CD4-positive, alpha-beta T cell (primary cell): ENCODE measurements around the gene RUNX2. TPM values are rescaled to one million over a fixed set of nuclear protein-coding genes. Genes with fewer than 3 reads are reported as not detected.

Experiments
- ATAC-seq: fragments of 200-7000 bp; cut with Tn5 transposase; one replicate; pipeline ENCODE4 v1.10.0; 2022; ENCODE audit warnings: mild to moderate bottlenecking; ENCODE audit not compliant: poor library complexity
- CTCF ChIA-PET: fragments of 350-600 bp; sonication (Branson Sonifier 250); formaldehyde crosslinking; loops from one replicate; lab custom pipeline; 2021; ENCODE audit warnings: antibody characterized with exemption, inconsistent platforms; lab: Charles Lee
- POLR2A ChIA-PET: fragments of 350-600 bp; sonication (Branson Sonifier 250); formaldehyde crosslinking; loops from one replicate; lab custom pipeline; 2021; ENCODE audit warnings: antibody characterized with exemption, inconsistent platforms; lab: Charles Lee
- DNase-seq, 14 experiments: peaks; one replicate each; pipeline ENCODE4 v3.0.0-alpha.2; 2013 to 2020; ENCODE audit warnings: mixed read lengths in 2 of 14
- H3K27ac ChIP-seq, 2 donors: one replicate each; pipeline versions ENCODE4 v1.5.1 to v1.7.0; 2013; ENCODE audit warnings: low read length in 2 of 2, low read depth in 1 of 2, mild to moderate bottlenecking in 1 of 2
- H3K27me3 ChIP-seq, 2 experiments: 1 replicate in 1 of 2; 2 replicates in 1 of 2; pipeline versions ENCODE4 v1.6.1 to v1.7.0; 2013; ENCODE audit warnings: low read length in 2 of 2, control low read depth in 1 of 2, mild to moderate bottlenecking in 1 of 2, moderate library complexity in 1 of 2; ENCODE audit not compliant: insufficient read depth in 2 of 2, control insufficient read depth in 1 of 2
- H3K36me3 ChIP-seq: one replicate; pipeline ENCODE4 v1.6.1; 2013; ENCODE audit warnings: low read length, control low read depth; ENCODE audit not compliant: insufficient read depth
- H3K4me1 ChIP-seq: one replicate; pipeline ENCODE4 v1.6.1; 2013; ENCODE audit warnings: low read length, control low read depth; ENCODE audit not compliant: insufficient read depth
- H3K4me3 ChIP-seq: one replicate; pipeline ENCODE4 v1.5.1; 2013; ENCODE audit warnings: mild to moderate bottlenecking, low read length, moderate library complexity
- H3K9me3 ChIP-seq, 2 experiments: 1 replicate in 1 of 2; 2 replicates in 1 of 2; pipeline versions ENCODE4 v1.6.1 to v1.7.0; 2013; ENCODE audit warnings: low read length in 2 of 2, mild to moderate bottlenecking in 2 of 2, control low read depth in 1 of 2, moderate library complexity in 1 of 2; ENCODE audit not compliant: control insufficient read depth in 1 of 2, insufficient read depth in 1 of 2
- H3K27ac Mint-ChIP-seq: one replicate; pipeline ENCODE4 v1.8.0; 2020; ENCODE audit warnings: mixed read lengths
- H3K27me3 Mint-ChIP-seq: one replicate; pipeline ENCODE4 v1.8.0; 2021; ENCODE audit warnings: mixed read lengths
- H3K36me3 Mint-ChIP-seq: one replicate; pipeline ENCODE4 v1.8.0; 2021; ENCODE audit warnings: low read depth, mixed read lengths
- H3K4me1 Mint-ChIP-seq: one replicate; pipeline ENCODE4 v1.8.0; 2021; ENCODE audit warnings: low read depth, mixed read lengths
- H3K4me3 Mint-ChIP-seq: one replicate; pipeline ENCODE4 v1.8.0; 2020; ENCODE audit warnings: mild to moderate bottlenecking, mixed read lengths
- H3K9me3 Mint-ChIP-seq: one replicate; pipeline ENCODE4 v1.8.0; 2020; ENCODE audit warnings: mixed read lengths
- CTCF ChIP-seq: fragments of 200-600 bp; IDR thresholded peaks from one replicate; pipeline ENCODE4 v1.8.0; 2022; ENCODE audit warnings: antibody characterized with exemption, mild to moderate bottlenecking
- intact Hi-C, 2 experiments: fragments of 100-400 bp; cut with DNase I in 1 of 2; cut with micrococcal nuclease in 1 of 2; formaldehyde crosslinking; loops; one replicate each; pipeline versions ENCODE4 v1.15.1 to v1.9.0; 2023 to 2025; cut with DNase I, micrococcal nuclease
- total RNA-seq, 174 experiments: library from RNA in 2 of 174; stranded (reverse) in 2 of 174; gene quantifications; one replicate each; pipeline ENCODE4 v1.2.3 and lab custom pipeline; 2021 to 2026

RUNX2 gene
- total RNA-seq, 2 experiments from 2014 or later: 17.5 to 18.0 TPM

DNA sequence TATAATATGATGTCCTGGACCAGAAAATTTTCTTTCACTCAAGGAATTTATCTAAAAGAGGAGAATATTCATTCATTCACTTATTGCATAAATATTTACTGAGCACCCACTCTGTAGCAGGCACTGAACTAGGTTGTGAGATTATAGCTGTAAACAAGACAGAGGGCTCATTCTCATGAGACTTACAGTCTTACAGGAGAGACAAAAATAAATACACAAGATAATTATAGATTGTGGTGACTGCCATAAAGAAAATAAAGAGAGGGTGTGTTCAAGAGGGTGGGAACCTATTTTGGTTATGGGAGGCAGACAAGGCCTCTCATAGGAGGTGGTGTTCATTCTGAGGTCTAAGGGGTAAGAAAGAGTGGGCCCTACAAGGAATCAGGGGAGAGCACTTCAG is 159.5 kb downstream of the RUNX2 start:
- H3K4me3 ChIP-seq: no peak overlapping the region
- Mint-ChIP-seq H3K27me3 (no peaks in the 10 kb centered on the region), H3K4me3 (no peak overlapping the region), H3K9me3 (no peaks in the 10 kb centered on the region), H3K36me3 (no peaks in the 10 kb centered on the region), H3K27ac (peak overlapping the region; percentile 7), H3K4me1 (peaks cover 47% of the 10 kb centered on the region)
- no peak for TF ChIP-seq CTCF
- no peaks in the 10 kb centered on the region for H3K27me3 ChIP-seq
- H3K36me3 ChIP-seq: peaks cover 13% of the 10 kb centered on the region
- intact Hi-C loops: no loop called here
- ATAC-seq: no peak
- H3K27ac ChIP-seq: no peak overlapping the region
- no peak for DNase-seq
- POLR2A ChIA-PET: no interaction called here
- CTCF ChIA-PET: no interaction called here
- H3K9me3 ChIP-seq: no peaks in the 10 kb centered on the region
- H3K4me1 ChIP-seq: peaks cover 15% of the 10 kb centered on the region

DNA sequence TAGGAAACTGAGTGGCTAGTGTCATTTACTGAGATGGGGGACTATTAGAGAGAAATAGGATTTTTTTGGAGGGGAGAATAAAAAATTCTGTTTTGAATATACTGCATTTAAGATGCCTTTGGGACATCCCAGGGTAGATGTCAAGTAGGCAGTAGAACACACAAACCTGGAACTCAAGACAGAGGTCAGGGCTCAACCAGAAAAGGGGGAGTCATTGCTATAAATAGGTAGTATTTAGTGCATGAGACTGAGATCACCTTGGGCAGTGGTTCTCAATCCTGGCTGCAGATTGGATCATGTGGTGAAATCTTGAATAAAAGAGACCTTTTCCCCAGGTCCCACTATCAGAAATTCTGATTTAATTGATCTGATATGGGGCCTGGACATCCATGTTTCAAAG is 160.1 kb downstream of the RUNX2 start:
- ATAC-seq: no peak
- no peak overlapping the region for H3K27ac ChIP-seq
- no peaks in the 10 kb centered on the region for H3K9me3 ChIP-seq
- intact Hi-C loops: no loop called here
- no peak overlapping the region for H3K4me3 ChIP-seq
- ChIA-PET CTCF (no interaction called here), POLR2A (no interaction called here)
- no peaks in the 10 kb centered on the region for H3K36me3 Mint-ChIP-seq
- no peaks in the 10 kb centered on the region for H3K9me3 Mint-ChIP-seq
- H3K36me3 ChIP-seq: peaks cover 13% of the 10 kb centered on the region
- no peaks in the 10 kb centered on the region for H3K27me3 Mint-ChIP-seq
- peaks cover 47% of the 10 kb centered on the region for H3K4me1 Mint-ChIP-seq
- peak overlapping the region; percentile 12 for H3K4me3 Mint-ChIP-seq
- H3K27ac Mint-ChIP-seq: peak overlapping the region; percentile 7
- no peaks in the 10 kb centered on the region for H3K27me3 ChIP-seq
- H3K4me1 ChIP-seq: peaks cover 15% of the 10 kb centered on the region
- no peak for TF ChIP-seq CTCF
- no peak for DNase-seq

- Histone ChIP-seq H3K27ac (no peak overlapping the region), H3K27me3 (no peaks in the 10 kb centered on the region), H3K9me3 (no peaks in the 10 kb centered on the region), H3K36me3 (peaks cover 10% of the 10 kb centered on the region), H3K4me1 (peaks cover 16% of the 10 kb centered on the region), H3K4me3 (no peak overlapping the region)
- no peaks in the 10 kb centered on the region for H3K27me3 Mint-ChIP-seq
- ATAC-seq: peak; percentile 85
- H3K4me1 Mint-ChIP-seq: peaks cover 49% of the 10 kb centered on the region
- POLR2A ChIA-PET: no interaction called here
- H3K27ac Mint-ChIP-seq: peak overlapping the region; percentile 2
- intact Hi-C loops: no loop called here
- no peaks in the 10 kb centered on the region for H3K9me3 Mint-ChIP-seq
- CTCF ChIA-PET: no interaction called here
- peak overlapping the region; percentile 5 for H3K4me3 Mint-ChIP-seq
- no peaks in the 10 kb centered on the region for H3K36me3 Mint-ChIP-seq
- DNase-seq: peak in 5 of 14 experiments; percentile 21 to 65 (median 54)
- TF ChIP-seq CTCF: no peak
Measured at GRCh38 chr6:45488889-45489288, 160.8 kb downstream of the RUNX2 start.
